Uterus (tissue), 2 donors: ENCODE measurements around the gene DPP6.

Source experiments
- POLR2A ChIP-seq, 2 donors: fragments of 450-650 bp; IDR thresholded peaks; one replicate each; pipeline ENCODE4 v1.6.1; 2016; ENCODE audit warnings: antibody characterized with exemption in 2 of 2, mild to moderate bottlenecking in 1 of 2, moderate library complexity in 1 of 2
- TF ChIP-seq, protein P1 (sequence below), 4 experiments: fragments of 200-600 bp in 2 of 4; fragments of 450-650 bp in 2 of 4; sonication (generic) in 2 of 4; IDR thresholded peaks; one replicate each; pipeline ENCODE4 v1.5.1; 2016 to 2019; ENCODE audit warnings: antibody characterized with exemption in 4 of 4, mild to moderate bottlenecking in 2 of 4, moderate library complexity in 1 of 4

GRCh38 chr7:154644366-154644765 lies 592.2 kb downstream of the DPP6 start:
- TF ChIP-seq, protein P1, sequence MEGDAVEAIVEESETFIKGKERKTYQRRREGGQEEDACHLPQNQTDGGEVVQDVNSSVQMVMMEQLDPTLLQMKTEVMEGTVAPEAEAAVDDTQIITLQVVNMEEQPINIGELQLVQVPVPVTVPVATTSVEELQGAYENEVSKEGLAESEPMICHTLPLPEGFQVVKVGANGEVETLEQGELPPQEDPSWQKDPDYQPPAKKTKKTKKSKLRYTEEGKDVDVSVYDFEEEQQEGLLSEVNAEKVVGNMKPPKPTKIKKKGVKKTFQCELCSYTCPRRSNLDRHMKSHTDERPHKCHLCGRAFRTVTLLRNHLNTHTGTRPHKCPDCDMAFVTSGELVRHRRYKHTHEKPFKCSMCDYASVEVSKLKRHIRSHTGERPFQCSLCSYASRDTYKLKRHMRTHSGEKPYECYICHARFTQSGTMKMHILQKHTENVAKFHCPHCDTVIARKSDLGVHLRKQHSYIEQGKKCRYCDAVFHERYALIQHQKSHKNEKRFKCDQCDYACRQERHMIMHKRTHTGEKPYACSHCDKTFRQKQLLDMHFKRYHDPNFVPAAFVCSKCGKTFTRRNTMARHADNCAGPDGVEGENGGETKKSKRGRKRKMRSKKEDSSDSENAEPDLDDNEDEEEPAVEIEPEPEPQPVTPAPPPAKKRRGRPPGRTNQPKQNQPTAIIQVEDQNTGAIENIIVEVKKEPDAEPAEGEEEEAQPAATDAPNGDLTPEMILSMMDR (IDR thresholded peaks at IDR 0.05), result no peak
- TF ChIP-seq POLR2A (IDR thresholded peaks at IDR 0.05), result no peak
